ENCODE measurements around the gene SNAP47. TPM values are rescaled to one million over a fixed set of nuclear protein-coding genes. Genes with fewer than 3 reads are reported as not detected.

Gene SNAP47
- total and polyA plus RNA-seq, 5 donors from 2014 or later = 26.3 to 60.1 (median 50.4) TPM

DNA sequence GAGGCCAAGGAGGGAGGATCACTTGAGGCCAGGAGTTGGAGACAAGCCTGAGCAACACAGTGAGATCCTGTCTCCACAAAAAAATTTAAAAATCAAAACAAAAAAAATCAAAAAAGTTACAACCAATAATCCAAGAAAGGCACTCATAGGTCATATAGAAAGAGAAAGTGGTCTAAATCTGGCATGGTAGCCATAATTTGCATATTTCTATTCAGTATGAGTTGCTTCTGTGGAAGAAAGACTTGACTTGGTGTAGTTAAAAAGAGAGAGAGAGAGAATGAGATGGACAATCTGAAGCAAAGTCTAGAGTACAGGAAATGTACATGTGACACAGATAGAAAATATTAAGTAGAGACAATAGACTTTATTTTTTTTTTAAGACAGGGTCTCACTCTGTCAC, 22.6 kb upstream of the SNAP47 start:
- H3K4me3 Mint-ChIP-seq = no peak overlapping the region
- H3K9me3 Mint-ChIP-seq = peaks cover 4 to 46% (median 24%) of the 10 kb centered on the region in 7 donors

GRCh38 chr1:227718932-227719331, 16.3 kb upstream of the SNAP47 start:
- Mint-ChIP-seq H3K4me3 (no peak overlapping the region), H3K27me3 (peaks cover 5% of the 10 kb centered on the region), H3K36me3 (peaks cover 6% of the 10 kb centered on the region), H3K9me3 (peaks cover 7 to 84% (median 27%) of the 10 kb centered on the region in 7 donors), H3K4me1 (no peaks in the 10 kb centered on the region), H3K27ac (no peak overlapping the region)
- Histone ChIP-seq H3K27ac (ENCODE audit: insufficient read depth, low read length, poor library complexity, severe bottlenecking) (no peak overlapping the region), H3K36me3 (ENCODE audit: control insufficient read depth, insufficient read depth, low read length) (no peaks in the 10 kb centered on the region), H3K4me3 (ENCODE audit: low read depth, low read length) (no peak overlapping the region), H3K4me1 (ENCODE audit: control insufficient read depth, insufficient read depth, low read length, poor library complexity, severe bottlenecking) (no peaks in the 10 kb centered on the region), H3K27me3 (ENCODE audit: control insufficient read depth, insufficient read depth, low read length) (no peaks in the 10 kb centered on the region), H3K9me3 (ENCODE audit: control insufficient read depth in 2 of 2, low read length in 2 of 2) (peaks cover 15 to 45% of the 10 kb centered on the region in 2 experiments)
- DNase-seq (no peak), ATAC-seq (ENCODE audit: low read depth in 2 of 2) (no peak)

More for the DNA sequence above, 22.6 kb upstream of the SNAP47 start:
- Mint-ChIP-seq H3K27me3 (peaks cover 10% of the 10 kb centered on the region), H3K27ac (no peak overlapping the region), H3K36me3 (no peaks in the 10 kb centered on the region), H3K4me1 (peaks cover 4 to 6% (median 6%) of the 10 kb centered on the region in 4 donors)
- H3K4me1 ChIP-seq (ENCODE audit: control insufficient read depth, insufficient read depth, low read length, poor library complexity, severe bottlenecking) = no peaks in the 10 kb centered on the region
- no peaks in the 10 kb centered on the region for H3K36me3 ChIP-seq (ENCODE audit: control insufficient read depth, insufficient read depth, low read length)
- H3K4me3 ChIP-seq (ENCODE audit: low read depth, low read length) = no peak overlapping the region
- H3K9me3 ChIP-seq (ENCODE audit: control insufficient read depth in 2 of 2, low read length in 2 of 2) = peaks cover 5 to 14% of the 10 kb centered on the region in 2 experiments
- ATAC-seq (ENCODE audit: low read depth in 2 of 2) (no peak), DNase-seq (no peak)
- no peak overlapping the region for H3K27ac ChIP-seq (ENCODE audit: insufficient read depth, low read length, poor library complexity, severe bottlenecking)
- no peaks in the 10 kb centered on the region for H3K27me3 ChIP-seq (ENCODE audit: control insufficient read depth, insufficient read depth, low read length)

- DNase-seq (no peak), ATAC-seq (ENCODE audit: low read depth in 2 of 2) (no peak)
- Mint-ChIP-seq H3K27ac (no peak overlapping the region), H3K9me3 (peaks cover 4 to 49% (median 17%) of the 10 kb centered on the region in 7 donors), H3K27me3 (peaks cover 5% of the 10 kb centered on the region), H3K4me3 (peak overlapping the region in 1 of 4 donors; percentile 72), H3K36me3 (peaks cover 6% of the 10 kb centered on the region), H3K4me1 (peaks cover 0 to 6% (median 4%) of the 10 kb centered on the region in 4 donors)
- Histone ChIP-seq H3K27ac (ENCODE audit: insufficient read depth, low read length, poor library complexity, severe bottlenecking) (no peak overlapping the region), H3K9me3 (ENCODE audit: control insufficient read depth in 2 of 2, low read length in 2 of 2) (peaks cover 10 to 37% of the 10 kb centered on the region in 2 experiments), H3K4me3 (ENCODE audit: low read depth, low read length) (no peak overlapping the region), H3K27me3 (ENCODE audit: control insufficient read depth, insufficient read depth, low read length) (no peaks in the 10 kb centered on the region), H3K4me1 (ENCODE audit: control insufficient read depth, insufficient read depth, low read length, poor library complexity, severe bottlenecking) (peaks cover 5% of the 10 kb centered on the region), H3K36me3 (ENCODE audit: control insufficient read depth, insufficient read depth, low read length) (no peaks in the 10 kb centered on the region)
Observed at GRCh38 chr1:227723474-227723873, 11.8 kb upstream of the SNAP47 start.

DNA sequence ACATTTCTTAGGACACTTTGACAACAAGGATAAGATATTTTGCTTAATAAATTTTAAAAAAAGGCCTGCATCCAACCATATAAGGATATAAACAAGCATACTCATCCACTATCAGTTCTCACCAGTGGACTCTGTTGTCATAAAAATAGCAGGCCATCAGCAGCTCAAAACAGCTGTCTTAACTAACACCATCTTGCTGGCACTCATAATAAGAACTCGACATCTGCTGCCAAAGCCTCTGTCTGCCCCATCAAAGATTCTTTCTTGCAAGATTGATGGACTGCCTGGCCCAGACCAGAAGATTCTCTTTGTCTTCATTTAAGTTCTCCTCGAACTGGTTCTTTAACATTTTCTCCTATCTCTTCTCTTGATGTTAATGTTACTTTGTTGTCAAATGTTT, 10.2 kb upstream of the SNAP47 start:
- no peak for ATAC-seq (ENCODE audit: low read depth in 2 of 2)
- H3K27me3 ChIP-seq (ENCODE audit: control insufficient read depth, insufficient read depth, low read length) = no peaks in the 10 kb centered on the region
- H3K4me1 ChIP-seq (ENCODE audit: control insufficient read depth, insufficient read depth, low read length, poor library complexity, severe bottlenecking) = peaks cover 18% of the 10 kb centered on the region
- peaks cover 5% of the 10 kb centered on the region for H3K27me3 Mint-ChIP-seq
- no peak overlapping the region for H3K27ac ChIP-seq (ENCODE audit: insufficient read depth, low read length, poor library complexity, severe bottlenecking)
- DNase-seq = no peak
- H3K27ac Mint-ChIP-seq = no peak overlapping the region
- peaks cover 0 to 19% (median 8%) of the 10 kb centered on the region in 4 donors for H3K4me1 Mint-ChIP-seq
- H3K4me3 ChIP-seq (ENCODE audit: low read depth, low read length) = no peak overlapping the region
- H3K36me3 Mint-ChIP-seq = peaks cover 6% of the 10 kb centered on the region
- no peaks in the 10 kb centered on the region for H3K36me3 ChIP-seq (ENCODE audit: control insufficient read depth, insufficient read depth, low read length)
- H3K9me3 ChIP-seq (ENCODE audit: control insufficient read depth in 2 of 2, low read length in 2 of 2) = peaks cover 4 to 22% of the 10 kb centered on the region in 2 experiments
- no peak overlapping the region for H3K4me3 Mint-ChIP-seq
- H3K9me3 Mint-ChIP-seq = peaks cover 0 to 36% (median 14%) of the 10 kb centered on the region in 7 donors

DNA sequence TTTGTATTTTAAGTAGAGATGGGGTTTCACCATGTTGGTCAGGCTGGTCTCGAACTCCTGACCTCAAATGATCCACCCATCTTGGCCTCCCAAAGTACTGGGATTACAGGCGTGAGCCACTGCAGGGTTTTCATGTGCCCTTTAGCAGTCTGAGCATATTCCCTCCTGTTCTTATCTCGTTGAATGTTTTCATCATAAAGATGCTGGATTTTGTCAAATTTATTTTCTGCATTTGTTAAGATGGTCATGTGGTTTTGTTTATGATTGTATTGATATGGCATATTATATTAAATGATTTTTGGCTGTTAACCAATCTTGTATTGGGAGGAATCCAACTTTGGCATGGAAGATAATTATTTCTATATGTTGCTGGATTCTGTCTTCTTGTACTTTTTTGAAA, 8.9 kb upstream of the SNAP47 start:
- Histone ChIP-seq H3K36me3 (ENCODE audit: control insufficient read depth, insufficient read depth, low read length) (no peaks in the 10 kb centered on the region), H3K27ac (ENCODE audit: insufficient read depth, low read length, poor library complexity, severe bottlenecking) (no peak overlapping the region), H3K27me3 (ENCODE audit: control insufficient read depth, insufficient read depth, low read length) (no peaks in the 10 kb centered on the region), H3K4me3 (ENCODE audit: low read depth, low read length) (no peak overlapping the region), H3K9me3 (ENCODE audit: control insufficient read depth in 2 of 2, low read length in 2 of 2) (peaks cover 3 to 11% of the 10 kb centered on the region in 2 experiments), H3K4me1 (ENCODE audit: control insufficient read depth, insufficient read depth, low read length, poor library complexity, severe bottlenecking) (peaks cover 21% of the 10 kb centered on the region)
- H3K9me3 Mint-ChIP-seq = peaks cover 0 to 23% (median 9%) of the 10 kb centered on the region in 7 donors
- H3K4me3 Mint-ChIP-seq = peak overlapping the region in 3 of 4 donors; percentile 0 to 69 (median 40)
- H3K27me3 Mint-ChIP-seq = peaks cover 5% of the 10 kb centered on the region
- no peak overlapping the region for H3K27ac Mint-ChIP-seq
- H3K36me3 Mint-ChIP-seq = peaks cover 5% of the 10 kb centered on the region
- DNase-seq = no peak
- H3K4me1 Mint-ChIP-seq = peaks cover 0 to 24% (median 12%) of the 10 kb centered on the region in 4 donors
- no peak for ATAC-seq (ENCODE audit: low read depth in 2 of 2)

GRCh38 chr1:227726924-227727599, 8.2 kb upstream of the SNAP47 start:
- H3K27ac ChIP-seq (ENCODE audit: insufficient read depth, low read length, poor library complexity, severe bottlenecking) = no peak overlapping the region
- no peak for DNase-seq
- Mint-ChIP-seq H3K4me1 (peaks cover 0 to 24% (median 12%) of the 10 kb centered on the region in 4 donors), H3K27me3 (peaks cover 5% of the 10 kb centered on the region), H3K4me3 (peak overlapping the region; percentile 40 to 86 (median 76)), H3K27ac (no peak overlapping the region), H3K36me3 (no peaks in the 10 kb centered on the region), H3K9me3 (peaks cover 0 to 16% (median 6%) of the 10 kb centered on the region in 7 donors)
- peaks cover 2 to 4% of the 10 kb centered on the region in 2 experiments for H3K9me3 ChIP-seq (ENCODE audit: control insufficient read depth in 2 of 2, low read length in 2 of 2)
- no peak for ATAC-seq (ENCODE audit: low read depth in 2 of 2)
- H3K36me3 ChIP-seq (ENCODE audit: control insufficient read depth, insufficient read depth, low read length) = no peaks in the 10 kb centered on the region
- no peaks in the 10 kb centered on the region for H3K27me3 ChIP-seq (ENCODE audit: control insufficient read depth, insufficient read depth, low read length)
- peaks cover 21% of the 10 kb centered on the region for H3K4me1 ChIP-seq (ENCODE audit: control insufficient read depth, insufficient read depth, low read length, poor library complexity, severe bottlenecking)
- H3K4me3 ChIP-seq (ENCODE audit: low read depth, low read length) = no peak overlapping the region

DNA sequence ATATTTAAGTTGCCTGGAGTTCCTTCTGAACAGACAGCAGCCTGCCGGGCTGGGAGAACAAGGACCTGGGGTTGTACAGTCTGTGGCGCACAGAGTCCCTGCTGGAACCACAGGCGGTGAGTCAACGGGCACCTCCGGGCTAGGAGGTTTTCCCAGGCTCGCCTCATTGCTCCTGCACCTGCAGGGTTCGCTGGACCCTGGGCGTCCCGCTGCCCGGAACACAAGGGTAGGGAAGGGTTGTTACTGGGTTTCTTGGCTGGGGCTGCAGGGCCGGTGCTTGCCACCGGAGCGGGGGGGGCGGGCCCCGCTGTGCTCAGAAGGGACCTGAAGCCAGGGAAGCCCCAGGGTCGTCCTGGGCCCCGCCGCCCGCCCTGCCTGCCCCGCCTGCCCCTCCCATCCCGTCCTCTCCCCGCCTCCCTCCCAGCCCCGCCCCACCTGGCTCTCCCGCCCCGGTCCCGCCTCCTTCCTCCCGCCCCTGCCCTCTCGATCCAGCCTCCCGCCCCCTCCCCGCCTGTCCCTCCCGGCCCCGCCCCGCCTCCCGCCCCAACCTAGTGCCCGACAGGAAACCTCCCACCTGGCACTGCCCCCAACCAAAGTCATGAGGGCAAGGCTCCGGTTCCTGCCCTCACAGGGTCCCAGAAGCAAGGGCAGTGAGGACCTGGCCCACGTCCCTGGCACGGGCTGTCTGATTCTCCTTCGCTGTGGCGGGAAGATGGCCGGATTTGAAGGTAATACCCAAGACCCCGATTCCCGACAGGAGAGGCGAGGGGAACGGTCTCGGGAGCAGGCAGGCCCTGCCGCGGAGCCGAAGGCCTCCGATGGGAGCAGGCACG, 7.0 kb upstream of the SNAP47 start:
- Histone ChIP-seq H3K4me1 (ENCODE audit: control insufficient read depth, insufficient read depth, low read length, poor library complexity, severe bottlenecking) (peaks cover 21% of the 10 kb centered on the region), H3K9me3 (ENCODE audit: control insufficient read depth in 2 of 2, low read length in 2 of 2) (no peaks in the 10 kb centered on the region), H3K27me3 (ENCODE audit: control insufficient read depth, insufficient read depth, low read length) (no peaks in the 10 kb centered on the region), H3K4me3 (ENCODE audit: low read depth, low read length) (peak overlapping the region; percentile 60), H3K27ac (ENCODE audit: insufficient read depth, low read length, poor library complexity, severe bottlenecking) (peak overlapping the region; percentile 23), H3K36me3 (ENCODE audit: control insufficient read depth, insufficient read depth, low read length) (no peaks in the 10 kb centered on the region)
- Mint-ChIP-seq H3K27me3 (peaks cover 5% of the 10 kb centered on the region), H3K27ac (peak overlapping the region; percentile 76 to 86 (median 85)), H3K4me1 (peaks cover 0 to 28% (median 12%) of the 10 kb centered on the region in 4 donors), H3K9me3 (peaks cover 0 to 5% (median 3%) of the 10 kb centered on the region in 7 donors), H3K4me3 (peak overlapping the region; percentile 87 to 90 (median 89)), H3K36me3 (no peaks in the 10 kb centered on the region)
- DNase-seq (peak; percentile 39 to 78 (median 72)), ATAC-seq (ENCODE audit: low read depth in 2 of 2) (peak; percentile 46 to 52)
